Measurements from ENCODE around the gene ESRRA. TPM values are rescaled to one million over a fixed set of nuclear protein-coding genes. Genes with fewer than 3 reads are reported as not detected.

ESRRA gene
- total and polyA plus RNA-seq, 9 of the 15 experiments (the other 6 are each of a cell fraction or from before 2014, with no cell fraction given), result 0.27 to 89.7 (median 23.7) TPM

DNA sequence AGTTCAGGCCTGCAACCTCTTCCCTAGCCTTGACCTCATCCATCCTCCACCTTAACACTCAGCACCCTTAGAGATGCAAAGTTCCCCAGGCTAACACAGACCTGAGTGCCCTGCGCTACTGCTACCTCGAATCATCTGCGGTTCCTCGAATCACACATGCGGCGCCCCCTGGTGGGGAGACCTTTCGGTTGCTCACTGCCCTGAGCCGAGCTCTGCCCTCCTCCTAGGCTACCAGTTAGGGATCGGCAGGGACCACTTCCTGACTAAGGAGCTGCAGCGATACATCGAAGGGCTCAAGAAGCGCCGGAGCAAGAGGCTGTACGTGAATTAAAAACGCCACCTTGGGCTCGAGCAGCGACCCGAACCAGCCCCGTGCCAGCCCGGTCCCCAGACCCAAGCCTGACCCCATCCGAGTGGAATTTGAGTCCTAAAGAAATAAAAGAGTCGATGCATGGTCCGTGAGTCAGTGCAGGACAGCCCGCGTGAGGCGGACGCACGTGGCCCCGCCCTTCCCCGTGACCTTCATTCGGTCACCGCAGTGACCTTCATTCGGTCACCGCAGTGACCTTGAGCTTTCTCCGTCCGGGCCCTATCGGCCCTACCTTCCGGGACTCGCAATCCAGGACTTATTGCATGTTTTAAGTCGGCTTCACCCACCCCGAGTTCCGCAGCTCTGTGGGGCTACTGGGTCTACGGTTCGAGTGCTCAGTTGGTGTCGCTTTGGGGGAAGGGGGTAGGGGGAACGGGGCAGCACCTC lies 830 bp upstream of the ESRRA start (continued):
- TF ChIP-seq, protein P1, sequence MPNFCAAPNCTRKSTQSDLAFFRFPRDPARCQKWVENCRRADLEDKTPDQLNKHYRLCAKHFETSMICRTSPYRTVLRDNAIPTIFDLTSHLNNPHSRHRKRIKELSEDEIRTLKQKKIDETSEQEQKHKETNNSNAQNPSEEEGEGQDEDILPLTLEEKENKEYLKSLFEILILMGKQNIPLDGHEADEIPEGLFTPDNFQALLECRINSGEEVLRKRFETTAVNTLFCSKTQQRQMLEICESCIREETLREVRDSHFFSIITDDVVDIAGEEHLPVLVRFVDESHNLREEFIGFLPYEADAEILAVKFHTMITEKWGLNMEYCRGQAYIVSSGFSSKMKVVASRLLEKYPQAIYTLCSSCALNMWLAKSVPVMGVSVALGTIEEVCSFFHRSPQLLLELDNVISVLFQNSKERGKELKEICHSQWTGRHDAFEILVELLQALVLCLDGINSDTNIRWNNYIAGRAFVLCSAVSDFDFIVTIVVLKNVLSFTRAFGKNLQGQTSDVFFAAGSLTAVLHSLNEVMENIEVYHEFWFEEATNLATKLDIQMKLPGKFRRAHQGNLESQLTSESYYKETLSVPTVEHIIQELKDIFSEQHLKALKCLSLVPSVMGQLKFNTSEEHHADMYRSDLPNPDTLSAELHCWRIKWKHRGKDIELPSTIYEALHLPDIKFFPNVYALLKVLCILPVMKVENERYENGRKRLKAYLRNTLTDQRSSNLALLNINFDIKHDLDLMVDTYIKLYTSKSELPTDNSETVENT (CRISPR knock-in tag; IDR thresholded peaks at IDR 0.05), result no peak
- TF ChIP-seq TCF7 (IDR thresholded peaks at IDR 0.05; ENCODE audit: borderline replicate concordance) (no peak), KAT7 (CRISPR knock-in tag; IDR thresholded peaks at IDR 0.05; ENCODE audit: borderline replicate concordance) (0 out of 2 replicates have a peak, but pooled peaks have one; percentile 55), TAF7 (tag; IDR thresholded peaks at IDR 0.05) (peak; percentile 51; the same call in 1 of the 2 replicates), FOXJ2 (tag; IDR thresholded peaks at IDR 0.05) (no peak), NUFIP1 (IDR thresholded peaks at IDR 0.05; ENCODE audit: partially characterized antibody) (no peak), ZNF507 (tag; conservative IDR thresholded peaks at IDR 0.05) (no peak), GABPB2 (CRISPR knock-in tag; conservative IDR thresholded peaks at IDR 0.05) (no peak; the same call in 1 of the 2 replicates), MECOM (CRISPR knock-in tag; IDR thresholded peaks at IDR 0.05) (0 out of 2 replicates have a peak, but pooled peaks have one; percentile 4), OTX1 (CRISPR knock-in tag; IDR thresholded peaks at IDR 0.05) (no peak), CC2D1A (IDR thresholded peaks at IDR 0.05) (no peak; the same call in 1 of the 2 replicates), NCOA2 (IDR thresholded peaks at IDR 0.05; ENCODE audit: partially characterized antibody in 2 of 2) (no peak), LARP7 (IDR thresholded peaks at IDR 0.05) (no peak), ZFX (CRISPR knock-in tag; IDR thresholded peaks at IDR 0.05) (peak; percentile 73), SIX5 (IDR thresholded peaks at IDR 0.05; ENCODE audit: borderline replicate concordance in 1 of 2, insufficient read depth in 1 of 2, low read depth in 1 of 2, low read length in 2 of 2) (no peak)
- TF ChIP-seq, protein P2, sequence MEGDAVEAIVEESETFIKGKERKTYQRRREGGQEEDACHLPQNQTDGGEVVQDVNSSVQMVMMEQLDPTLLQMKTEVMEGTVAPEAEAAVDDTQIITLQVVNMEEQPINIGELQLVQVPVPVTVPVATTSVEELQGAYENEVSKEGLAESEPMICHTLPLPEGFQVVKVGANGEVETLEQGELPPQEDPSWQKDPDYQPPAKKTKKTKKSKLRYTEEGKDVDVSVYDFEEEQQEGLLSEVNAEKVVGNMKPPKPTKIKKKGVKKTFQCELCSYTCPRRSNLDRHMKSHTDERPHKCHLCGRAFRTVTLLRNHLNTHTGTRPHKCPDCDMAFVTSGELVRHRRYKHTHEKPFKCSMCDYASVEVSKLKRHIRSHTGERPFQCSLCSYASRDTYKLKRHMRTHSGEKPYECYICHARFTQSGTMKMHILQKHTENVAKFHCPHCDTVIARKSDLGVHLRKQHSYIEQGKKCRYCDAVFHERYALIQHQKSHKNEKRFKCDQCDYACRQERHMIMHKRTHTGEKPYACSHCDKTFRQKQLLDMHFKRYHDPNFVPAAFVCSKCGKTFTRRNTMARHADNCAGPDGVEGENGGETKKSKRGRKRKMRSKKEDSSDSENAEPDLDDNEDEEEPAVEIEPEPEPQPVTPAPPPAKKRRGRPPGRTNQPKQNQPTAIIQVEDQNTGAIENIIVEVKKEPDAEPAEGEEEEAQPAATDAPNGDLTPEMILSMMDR (IDR thresholded peaks at IDR 0.05 in 2 of 3, conservative IDR thresholded peaks at IDR 0.05 in 1 of 3; ENCODE audit: insufficient read depth in 2 of 3, low read depth in 1 of 3, low read length in 3 of 3), result peak; percentile 84 to 94 (median 87)
- TF ChIP-seq, protein P3, sequence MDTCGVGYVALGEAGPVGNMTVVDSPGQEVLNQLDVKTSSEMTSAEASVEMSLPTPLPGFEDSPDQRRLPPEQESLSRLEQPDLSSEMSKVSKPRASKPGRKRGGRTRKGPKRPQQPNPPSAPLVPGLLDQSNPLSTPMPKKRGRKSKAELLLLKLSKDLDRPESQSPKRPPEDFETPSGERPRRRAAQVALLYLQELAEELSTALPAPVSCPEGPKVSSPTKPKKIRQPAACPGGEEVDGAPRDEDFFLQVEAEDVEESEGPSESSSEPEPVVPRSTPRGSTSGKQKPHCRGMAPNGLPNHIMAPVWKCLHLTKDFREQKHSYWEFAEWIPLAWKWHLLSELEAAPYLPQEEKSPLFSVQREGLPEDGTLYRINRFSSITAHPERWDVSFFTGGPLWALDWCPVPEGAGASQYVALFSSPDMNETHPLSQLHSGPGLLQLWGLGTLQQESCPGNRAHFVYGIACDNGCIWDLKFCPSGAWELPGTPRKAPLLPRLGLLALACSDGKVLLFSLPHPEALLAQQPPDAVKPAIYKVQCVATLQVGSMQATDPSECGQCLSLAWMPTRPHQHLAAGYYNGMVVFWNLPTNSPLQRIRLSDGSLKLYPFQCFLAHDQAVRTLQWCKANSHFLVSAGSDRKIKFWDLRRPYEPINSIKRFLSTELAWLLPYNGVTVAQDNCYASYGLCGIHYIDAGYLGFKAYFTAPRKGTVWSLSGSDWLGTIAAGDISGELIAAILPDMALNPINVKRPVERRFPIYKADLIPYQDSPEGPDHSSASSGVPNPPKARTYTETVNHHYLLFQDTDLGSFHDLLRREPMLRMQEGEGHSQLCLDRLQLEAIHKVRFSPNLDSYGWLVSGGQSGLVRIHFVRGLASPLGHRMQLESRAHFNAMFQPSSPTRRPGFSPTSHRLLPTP (IDR thresholded peaks at IDR 0.05; ENCODE audit: borderline replicate concordance, extremely low read depth, insufficient read length), result no peak
- TF ChIP-seq, protein P4, sequence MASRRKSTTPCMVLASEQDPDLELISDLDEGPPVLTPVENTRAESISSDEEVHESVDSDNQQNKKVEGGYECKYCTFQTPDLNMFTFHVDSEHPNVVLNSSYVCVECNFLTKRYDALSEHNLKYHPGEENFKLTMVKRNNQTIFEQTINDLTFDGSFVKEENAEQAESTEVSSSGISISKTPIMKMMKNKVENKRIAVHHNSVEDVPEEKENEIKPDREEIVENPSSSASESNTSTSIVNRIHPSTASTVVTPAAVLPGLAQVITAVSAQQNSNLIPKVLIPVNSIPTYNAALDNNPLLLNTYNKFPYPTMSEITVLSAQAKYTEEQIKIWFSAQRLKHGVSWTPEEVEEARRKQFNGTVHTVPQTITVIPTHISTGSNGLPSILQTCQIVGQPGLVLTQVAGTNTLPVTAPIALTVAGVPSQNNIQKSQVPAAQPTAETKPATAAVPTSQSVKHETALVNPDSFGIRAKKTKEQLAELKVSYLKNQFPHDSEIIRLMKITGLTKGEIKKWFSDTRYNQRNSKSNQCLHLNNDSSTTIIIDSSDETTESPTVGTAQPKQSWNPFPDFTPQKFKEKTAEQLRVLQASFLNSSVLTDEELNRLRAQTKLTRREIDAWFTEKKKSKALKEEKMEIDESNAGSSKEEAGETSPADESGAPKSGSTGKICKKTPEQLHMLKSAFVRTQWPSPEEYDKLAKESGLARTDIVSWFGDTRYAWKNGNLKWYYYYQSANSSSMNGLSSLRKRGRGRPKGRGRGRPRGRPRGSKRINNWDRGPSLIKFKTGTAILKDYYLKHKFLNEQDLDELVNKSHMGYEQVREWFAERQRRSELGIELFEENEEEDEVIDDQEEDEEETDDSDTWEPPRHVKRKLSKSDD (conservative IDR thresholded peaks at IDR 0.05; ENCODE audit: low read length), result no peak
